Common myeloid progenitor, CD34-positive (primary cell): ENCODE data around the gene SUPV3L1.

Experiments
- CTCF ChIA-PET: fragments of 350-600 bp; sonication (Branson Sonifier 250); formaldehyde crosslinking; loops from one replicate; lab custom pipeline; 2021; ENCODE audit warnings: antibody characterized with exemption; lab: Charles Lee
- POLR2A ChIA-PET: fragments of 350-600 bp; sonication (Branson Sonifier 250); formaldehyde crosslinking; loops from one replicate; lab custom pipeline; 2021; ENCODE audit warnings: antibody characterized with exemption; lab: Charles Lee
- DNase-seq, 3 donors: peaks; one replicate each; pipeline versions ENCODE4 v3.0.0 to v3.0.0-alpha.2; 2013
- H3K27ac ChIP-seq, 2 experiments: 1 replicate in 1 of 2; 2 replicates in 1 of 2; pipeline ENCODE4 v1.7.0; 2013; ENCODE audit warnings: inconsistent platforms in 2 of 2, low read length in 2 of 2, mild to moderate bottlenecking in 2 of 2, low read depth in 1 of 2, moderate library complexity in 1 of 2; ENCODE audit not compliant: severe bottlenecking in 2 of 2, insufficient read depth in 1 of 2, poor library complexity in 1 of 2
- H3K27me3 ChIP-seq, 5 experiments: replicated peaks in 2 of 5; 1 replicate in 3 of 5; 2 replicates in 2 of 5; pipeline versions ENCODE4 v1.6.1 to v1.7.0; 2013; ENCODE audit warnings: low read length in 4 of 5, mild to moderate bottlenecking in 2 of 5, moderate library complexity in 2 of 5, inconsistent platforms in 1 of 5; ENCODE audit not compliant: insufficient read depth in 5 of 5, control insufficient read depth in 4 of 5
- H3K36me3 ChIP-seq, 4 experiments: 1 replicate in 2 of 4; 2 replicates in 2 of 4; pipeline versions ENCODE4 v1.6.1 to v1.7.0; 2013; ENCODE audit warnings: low read length in 3 of 4, control low read depth in 1 of 4, mild to moderate bottlenecking in 1 of 4; ENCODE audit not compliant: control insufficient read depth in 4 of 4, insufficient read depth in 4 of 4
- H3K4me1 ChIP-seq, 4 experiments: 1 replicate in 3 of 4; 2 replicates in 1 of 4; pipeline versions ENCODE4 v1.6.1 to v1.7.1; 2013; ENCODE audit warnings: low read length in 3 of 4, mild to moderate bottlenecking in 3 of 4, control low read depth in 1 of 4, inconsistent platforms in 1 of 4, moderate library complexity in 1 of 4; ENCODE audit not compliant: control insufficient read depth in 4 of 4, insufficient read depth in 4 of 4; ENCODE audit errors: control extremely low read depth in 1 of 4
- H3K4me3 ChIP-seq, 7 experiments: 1 replicate in 4 of 7; 2 replicates in 3 of 7; pipeline versions ENCODE4 v1.5.1 to v1.7.0; 2013; ENCODE audit warnings: mild to moderate bottlenecking in 7 of 7, low read length in 6 of 7, moderate library complexity in 6 of 7, inconsistent platforms in 2 of 7, low read depth in 2 of 7, control low read depth in 1 of 7; ENCODE audit not compliant: insufficient read depth in 4 of 7, control insufficient read depth in 1 of 7; ENCODE audit errors: extremely low read depth in 1 of 7
- H3K9me3 ChIP-seq, 5 experiments: 1 replicate in 4 of 5; 2 replicates in 1 of 5; pipeline versions ENCODE4 v1.6.1 to v1.7.1; 2013; ENCODE audit warnings: low read length in 4 of 5, mild to moderate bottlenecking in 2 of 5, inconsistent platforms in 1 of 5, low read depth in 1 of 5, moderate library complexity in 1 of 5; ENCODE audit not compliant: control insufficient read depth in 4 of 5, insufficient read depth in 2 of 5; ENCODE audit errors: control extremely low read depth in 1 of 5
- WGBS: methylation state at CpG from one replicate; pipeline ENCODE4 v1.1.5; 2013; ENCODE audit not compliant: insufficient coverage; 5-methylcytosine and 5-hydroxymethylcytosine counted together

SUPV3L1 gene

GRCh38 chr10:69186524-69186923, 6.5 kb downstream of the SUPV3L1 start:
- Histone ChIP-seq H3K27ac (no peak overlapping the region), H3K4me3 (no peak overlapping the region), H3K36me3 (peaks cover 15 to 56% (median 37%) of the 10 kb centered on the region in 4 experiments), H3K4me1 (peaks cover 0 to 5% (median 1%) of the 10 kb centered on the region in 4 experiments), H3K27me3 (no peaks in the 10 kb centered on the region), H3K9me3 (no peaks in the 10 kb centered on the region)
- no peak for DNase-seq
- POLR2A ChIA-PET: interaction anchor here (0.5 kb wide), 1 partner anchor 246 kb away, joined by 3 read pairs; no protein-coding TSS in a partner anchor
- CTCF ChIA-PET: interaction anchor here (0.5 to 1.6 kb wide), 4 partner anchors 12 to 623 kb away, joined by 3 to 4 read pairs (median 3); no protein-coding TSS in a partner anchor
- no CpG with 5 or more reads among the region's 1 CpG for WGBS

- Histone ChIP-seq H3K4me1 (no peaks in the 10 kb centered on the region), H3K36me3 (peaks cover 17 to 65% (median 41%) of the 10 kb centered on the region in 4 experiments), H3K27me3 (no peaks in the 10 kb centered on the region), H3K9me3 (no peaks in the 10 kb centered on the region), H3K4me3 (no peak overlapping the region), H3K27ac (no peak overlapping the region)
- WGBS: 100% methylated on average over 1 of the region's 2 CpGs
- CTCF ChIA-PET: no interaction called here
- no peak for DNase-seq
- POLR2A ChIA-PET: interaction anchor here (0.7 kb wide), 1 partner anchor 139 kb away, joined by 5 read pairs; no protein-coding TSS in a partner anchor
Observed at GRCh38 chr10:69201045-69201444, 21.0 kb downstream of the SUPV3L1 start.

- peaks cover 20 to 63% (median 41%) of the 10 kb centered on the region in 4 experiments for H3K36me3 ChIP-seq
- ChIA-PET CTCF (no interaction called here), POLR2A (no interaction called here)
- H3K4me3 ChIP-seq: no peak overlapping the region
- peak in 2 of 3 donors; percentile 7 to 15 for DNase-seq
- no peak overlapping the region for H3K27ac ChIP-seq
- H3K9me3 ChIP-seq: no peaks in the 10 kb centered on the region
- no peaks in the 10 kb centered on the region for H3K27me3 ChIP-seq
- WGBS: no CpG with 5 or more reads among the region's 1 CpG
- no peaks in the 10 kb centered on the region for H3K4me1 ChIP-seq
Observed at GRCh38 chr10:69202332-69202731, 22.3 kb downstream of the SUPV3L1 start.

- ChIA-PET POLR2A (no interaction called here), CTCF (interaction anchor here (1.2 kb wide), 1 partner anchor 23 kb away, joined by 4 read pairs; no protein-coding TSS in a partner anchor)
- no peak for DNase-seq
- WGBS: 100% methylated on average over 1 of the region's 6 CpGs
- H3K4me1 ChIP-seq: no peaks in the 10 kb centered on the region
- no peaks in the 10 kb centered on the region for H3K27me3 ChIP-seq
- peaks cover 0 to under 1% (median 0%) of the 10 kb centered on the region in 5 experiments for H3K9me3 ChIP-seq
- H3K27ac ChIP-seq: no peak overlapping the region
- peaks cover 13 to 50% (median 34%) of the 10 kb centered on the region in 4 experiments for H3K36me3 ChIP-seq
- no peak overlapping the region for H3K4me3 ChIP-seq
Observed at GRCh38 chr10:69208761-69209160, 28.7 kb downstream of the SUPV3L1 start.

GRCh38 chr10:69209787-69210484, 29.9 kb downstream of the SUPV3L1 start:
- DNase-seq: no peak
- Histone ChIP-seq H3K4me3 (no peak overlapping the region), H3K27ac (no peak overlapping the region), H3K4me1 (peaks cover 0 to 6% (median 0%) of the 10 kb centered on the region in 4 experiments), H3K27me3 (peaks cover 0 to 4% (median 0%) of the 10 kb centered on the region in 5 experiments), H3K9me3 (peaks cover 0 to 8% (median 2%) of the 10 kb centered on the region in 5 experiments), H3K36me3 (peaks cover 11 to 42% (median 31%) of the 10 kb centered on the region in 4 experiments)
- ChIA-PET CTCF (interaction anchor here (0.8 kb wide), 1 partner anchor 206 kb away, joined by 3 read pairs; no protein-coding TSS in a partner anchor), POLR2A (no interaction called here)
- WGBS: 80% methylated on average over 1 of the region's 3 CpGs

GRCh38 chr10:69211104-69211503, 31.1 kb downstream of the SUPV3L1 start:
- Histone ChIP-seq H3K9me3 (peaks cover 0 to 8% (median 2%) of the 10 kb centered on the region in 5 experiments), H3K36me3 (peaks cover 11 to 33% (median 24%) of the 10 kb centered on the region in 4 experiments), H3K4me3 (no peak overlapping the region), H3K4me1 (peaks cover 0 to 18% (median 6%) of the 10 kb centered on the region in 4 experiments), H3K27me3 (peaks cover 0 to 6% (median 0%) of the 10 kb centered on the region in 5 experiments), H3K27ac (no peak overlapping the region)
- DNase-seq: no peak
- 37% methylated on average over 2 of the region's 2 CpGs for WGBS
- ChIA-PET POLR2A (interaction anchor here (0.6 kb wide), 1 partner anchor 111 kb away, joined by 3 read pairs; no protein-coding TSS in a partner anchor), CTCF (interaction anchor here (0.8 to 1.5 kb wide), 2 partner anchors 58 to 207 kb away, joined by 3 read pairs; no protein-coding TSS in a partner anchor)
